ENCODE data around the gene TSPEAR. TPM values are rescaled to one million over a fixed set of nuclear protein-coding genes. Genes with fewer than 3 reads are reported as not detected.

TSPEAR gene
- total and polyA plus RNA-seq, 8 donors = 0.05 to 0.29 (median 0.12) TPM; not detected in 4

DNA sequence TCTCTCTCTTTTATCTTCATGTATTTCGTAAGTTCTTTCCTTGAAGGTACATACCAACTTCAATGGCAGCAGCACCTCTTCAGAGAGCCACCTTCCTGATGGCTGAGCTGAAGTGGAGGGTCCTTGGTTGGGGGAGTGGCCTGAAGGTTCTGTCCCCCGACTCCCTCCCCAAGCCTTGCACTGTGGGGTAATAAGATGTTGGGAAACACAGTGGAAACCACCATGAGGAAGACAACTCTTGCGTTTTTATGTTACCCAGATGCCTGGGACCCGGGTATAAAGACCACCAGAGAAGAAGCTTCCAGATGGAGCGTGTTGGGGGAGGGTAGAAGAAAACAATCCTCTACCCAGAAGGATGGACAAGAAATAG lies 52.8 kb downstream of the TSPEAR start:
- intact Hi-C loops (cut with DNase I; ENCODE audit: low total_unique reads) = no loop called here
- H3K4me1 ChIP-seq = no peaks in the 10 kb centered on the region
- no peak for TF ChIP-seq POLR2AphosphoS5 (IDR thresholded peaks at IDR 0.05)
- TF ChIP-seq POLR2A (IDR thresholded peaks at IDR 0.05) = no peak
- TF ChIP-seq, protein P1, sequence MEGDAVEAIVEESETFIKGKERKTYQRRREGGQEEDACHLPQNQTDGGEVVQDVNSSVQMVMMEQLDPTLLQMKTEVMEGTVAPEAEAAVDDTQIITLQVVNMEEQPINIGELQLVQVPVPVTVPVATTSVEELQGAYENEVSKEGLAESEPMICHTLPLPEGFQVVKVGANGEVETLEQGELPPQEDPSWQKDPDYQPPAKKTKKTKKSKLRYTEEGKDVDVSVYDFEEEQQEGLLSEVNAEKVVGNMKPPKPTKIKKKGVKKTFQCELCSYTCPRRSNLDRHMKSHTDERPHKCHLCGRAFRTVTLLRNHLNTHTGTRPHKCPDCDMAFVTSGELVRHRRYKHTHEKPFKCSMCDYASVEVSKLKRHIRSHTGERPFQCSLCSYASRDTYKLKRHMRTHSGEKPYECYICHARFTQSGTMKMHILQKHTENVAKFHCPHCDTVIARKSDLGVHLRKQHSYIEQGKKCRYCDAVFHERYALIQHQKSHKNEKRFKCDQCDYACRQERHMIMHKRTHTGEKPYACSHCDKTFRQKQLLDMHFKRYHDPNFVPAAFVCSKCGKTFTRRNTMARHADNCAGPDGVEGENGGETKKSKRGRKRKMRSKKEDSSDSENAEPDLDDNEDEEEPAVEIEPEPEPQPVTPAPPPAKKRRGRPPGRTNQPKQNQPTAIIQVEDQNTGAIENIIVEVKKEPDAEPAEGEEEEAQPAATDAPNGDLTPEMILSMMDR (IDR thresholded peaks at IDR 0.05) = no peak
- no peak for TF ChIP-seq EP300 (IDR thresholded peaks at IDR 0.05)
- WGBS, 5 donors = 77 to 84% (median 80%) methylated on average over 5 of the region's 5 CpGs
- peak overlapping the region in 1 of 5 donors; percentile 57 for H3K27ac ChIP-seq
- no peak for DNase-seq
- H3K4me3 ChIP-seq = no peak overlapping the region
- no peaks in the 10 kb centered on the region for H3K36me3 ChIP-seq
- H3K27me3 ChIP-seq = peaks cover 0 to 31% (median 10%) of the 10 kb centered on the region in 3 donors
- peaks cover 0 to 22% (median 11%) of the 10 kb centered on the region in 4 donors for H3K9me3 ChIP-seq

DNA sequence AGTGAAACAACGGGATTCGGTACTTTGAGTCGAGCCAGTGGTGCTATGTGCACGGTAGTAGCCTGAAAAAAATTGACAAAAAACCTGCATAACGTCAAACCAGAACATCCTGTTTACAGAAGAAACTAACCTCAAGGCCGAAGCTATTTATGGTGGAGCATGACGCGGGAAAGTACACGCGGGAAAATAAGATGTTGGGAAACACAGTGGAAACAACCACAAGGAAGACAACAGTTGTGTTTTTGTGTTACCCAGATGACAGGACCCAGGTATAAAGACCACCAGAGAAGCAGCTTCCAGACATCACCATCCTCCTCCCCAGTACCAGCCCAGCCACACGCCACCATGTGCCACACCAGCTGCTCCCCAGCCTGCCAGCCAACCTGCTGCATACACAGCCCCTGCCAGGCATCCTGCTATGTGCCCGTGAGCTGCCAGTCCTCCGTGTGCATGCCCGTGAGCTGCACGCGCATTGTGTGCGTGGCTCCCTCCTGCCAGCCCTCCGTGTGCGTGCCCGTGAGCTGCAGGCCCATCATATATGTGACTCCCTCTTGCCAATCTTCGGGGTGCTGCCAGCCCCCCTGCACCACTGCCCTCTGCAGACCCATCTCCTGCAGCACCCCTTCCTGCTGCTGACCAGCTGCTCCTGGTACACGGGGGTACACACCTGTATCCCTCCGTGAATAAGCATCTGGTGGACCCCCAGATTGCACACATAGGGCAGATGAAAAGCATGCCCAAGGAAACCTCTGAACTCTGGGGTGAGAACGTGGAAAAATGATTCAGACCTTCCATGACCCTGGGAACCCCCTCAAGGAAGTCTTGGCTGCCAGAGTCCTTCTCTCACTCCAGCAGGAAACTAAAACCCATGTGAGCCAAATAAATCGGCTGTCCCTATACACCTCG lies 53.5 kb downstream of the TSPEAR start, which contains the start of gene KRTAP12-3:
KRTAP12-3 (plus strand) TSS at position 298 of the 906 bp plus-strand sequence; CDS start at position 346, 48 bp downstream.
- peak within 1 kb of the TSS in 4 of 5 donors; percentile 7 to 57 (median 36) for H3K27ac ChIP-seq
- no peaks in the 10 kb centered on the region for H3K36me3 ChIP-seq
- 70 to 80% (median 74%) methylated on average over 26 of the region's 26 CpGs for WGBS, 5 donors
- H3K4me3 ChIP-seq = no peak within 1 kb of the TSS
- no peaks in the 10 kb centered on the region for H3K4me1 ChIP-seq
- DNase-seq = peak in 1 of 2 donors; percentile 25
- intact Hi-C loops (cut with DNase I; ENCODE audit: low total_unique reads) = no loop called here
- H3K9me3 ChIP-seq = peaks cover 0 to 22% (median 11%) of the 10 kb centered on the region in 4 donors
- no peak for TF ChIP-seq EP300 (IDR thresholded peaks at IDR 0.05)
- TF ChIP-seq POLR2AphosphoS5 (IDR thresholded peaks at IDR 0.05) = no peak
- TF ChIP-seq POLR2A (IDR thresholded peaks at IDR 0.05) = no peak
- TF ChIP-seq, protein P1 (IDR thresholded peaks at IDR 0.05) = no peak
- peaks cover 0 to 31% (median 10%) of the 10 kb centered on the region in 3 donors for H3K27me3 ChIP-seq

DNA sequence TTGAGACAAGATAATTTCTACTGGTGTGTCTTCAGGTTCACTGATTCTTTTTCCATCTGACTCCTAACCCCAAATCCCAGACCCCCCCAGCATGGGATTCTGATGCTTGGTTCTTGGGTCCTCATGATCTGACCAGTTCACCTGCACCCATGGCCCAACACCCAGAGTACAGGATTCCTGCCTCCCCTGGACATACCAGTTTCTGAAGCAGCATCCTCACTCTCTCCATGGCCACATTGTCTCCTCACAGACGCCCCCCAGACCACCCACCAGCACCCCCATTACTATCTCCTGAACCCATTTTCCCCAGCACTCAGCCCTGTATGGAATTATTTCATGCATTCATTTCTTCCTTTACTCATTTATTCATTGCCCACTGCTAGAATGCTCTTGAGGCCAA lies 54.5 kb downstream of the TSPEAR start:
- H3K9me3 ChIP-seq = peaks cover 0 to 22% (median 11%) of the 10 kb centered on the region in 4 donors
- H3K36me3 ChIP-seq = no peaks in the 10 kb centered on the region
- peak overlapping the region in 3 of 5 donors; percentile 11 to 49 (median 24) for H3K27ac ChIP-seq
- no peaks in the 10 kb centered on the region for H3K4me1 ChIP-seq
- 29 to 45% (median 33%) methylated on average over 1 of the region's 1 CpG for WGBS, 5 donors
- TF ChIP-seq, protein P1 (IDR thresholded peaks at IDR 0.05) = no peak
- TF ChIP-seq EP300 (IDR thresholded peaks at IDR 0.05) (no peak), POLR2A (IDR thresholded peaks at IDR 0.05) (no peak), POLR2AphosphoS5 (IDR thresholded peaks at IDR 0.05) (no peak)
- DNase-seq = no peak
- intact Hi-C loops (cut with DNase I; ENCODE audit: low total_unique reads) = no loop called here
- H3K4me3 ChIP-seq = no peak overlapping the region
- H3K27me3 ChIP-seq = peaks cover 0 to 31% (median 10%) of the 10 kb centered on the region in 3 donors

DNA sequence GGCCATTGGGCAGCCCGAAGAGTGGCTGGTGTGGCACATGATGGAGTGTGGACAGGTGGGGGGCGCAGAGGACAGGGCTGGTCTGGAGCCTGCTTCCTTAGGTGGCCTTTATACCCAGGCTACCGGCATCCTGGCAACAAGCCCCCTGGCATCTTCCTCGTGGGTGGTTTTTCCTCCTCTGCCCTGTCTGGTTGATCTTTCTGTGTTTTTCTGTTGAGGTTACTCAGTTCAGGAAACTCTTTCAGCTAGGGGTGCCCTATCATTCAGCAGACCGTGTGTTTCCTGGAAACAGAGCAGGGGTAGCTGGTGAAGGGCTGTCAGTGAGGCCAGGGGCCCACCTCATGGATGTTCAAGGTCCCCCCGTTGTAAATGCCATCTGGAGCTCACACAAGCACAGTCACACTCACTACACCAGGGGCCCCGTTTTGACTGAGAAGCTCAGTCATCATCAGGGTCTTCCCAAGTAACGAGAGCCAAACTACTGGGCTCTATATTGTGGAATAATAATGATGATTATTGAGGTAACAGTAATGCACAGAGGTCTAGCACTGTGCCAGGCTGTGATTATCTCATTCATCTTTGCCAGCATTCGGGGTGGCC lies 56.7 kb downstream of the TSPEAR start, which contains the start of gene KRTAP12-4:
KRTAP12-4 (minus strand) TSS at position 84 of the 600 bp plus-strand sequence; CDS start at position 39, 45 bp downstream.
- no peak for DNase-seq
- H3K4me3 ChIP-seq = no peak within 1 kb of the TSS
- peaks cover 0 to 22% (median 11%) of the 10 kb centered on the region in 4 donors for H3K9me3 ChIP-seq
- H3K27ac ChIP-seq = no peak within 1 kb of the TSS
- WGBS, 5 donors = 52 to 73% (median 68%) methylated on average over 8 to 9 of the region's 9 CpGs
- H3K36me3 ChIP-seq = no peaks in the 10 kb centered on the region
- no peak for TF ChIP-seq POLR2A (IDR thresholded peaks at IDR 0.05)
- TF ChIP-seq POLR2AphosphoS5 (IDR thresholded peaks at IDR 0.05) = no peak
- TF ChIP-seq, protein P1 (IDR thresholded peaks at IDR 0.05) = no peak
- TF ChIP-seq EP300 (IDR thresholded peaks at IDR 0.05) = no peak
- no peaks in the 10 kb centered on the region for H3K4me1 ChIP-seq
- peaks cover 0 to 32% (median 10%) of the 10 kb centered on the region in 3 donors for H3K27me3 ChIP-seq
- intact Hi-C loops (cut with DNase I; ENCODE audit: low total_unique reads) = no loop called here
